Neuron (in vitro differentiated cells): ENCODE results near the gene OLR1.
A peak's percentile ranks its signal among the peaks of the same experiment; 100 is the strongest.

Experiments
- H2AFZ ChIP-seq: one replicate; pipeline ENCODE4 v1.6.1; 2013; ENCODE audit warnings: low read depth, mild to moderate bottlenecking, inconsistent platforms, low read length, moderate library complexity
- H3K27me3 ChIP-seq: one replicate; pipeline ENCODE4 v1.6.1; 2013; ENCODE audit warnings: low read length; ENCODE audit not compliant: insufficient read depth
- H3K36me3 ChIP-seq: one replicate; pipeline ENCODE4 v1.6.1; 2013; ENCODE audit warnings: low read length; ENCODE audit not compliant: insufficient read depth
- H3K4me1 ChIP-seq: one replicate; pipeline ENCODE4 v1.6.1; 2013; ENCODE audit warnings: low read length; ENCODE audit not compliant: insufficient read depth
- H3K4me3 ChIP-seq: 2 replicates; pipeline ENCODE4 v1.5.1; 2013; ENCODE audit warnings: mild to moderate bottlenecking, low read length, moderate library complexity
- H3K9me3 ChIP-seq: one replicate; pipeline ENCODE4 v1.6.1; 2013; ENCODE audit warnings: low read length

Gene OLR1

GRCh38 chr12:10158406-10158805, 13.5 kb downstream of the OLR1 start:
- H3K9me3 ChIP-seq = no peaks in the 10 kb centered on the region
- H3K36me3 ChIP-seq = no peaks in the 10 kb centered on the region
- H3K4me1 ChIP-seq = no peaks in the 10 kb centered on the region
- peaks cover 4% of the 10 kb centered on the region for H3K27me3 ChIP-seq
- no peak overlapping the region for H3K4me3 ChIP-seq
- no peak overlapping the region for H2AFZ ChIP-seq

- H3K4me1 ChIP-seq = no peaks in the 10 kb centered on the region
- no peaks in the 10 kb centered on the region for H3K9me3 ChIP-seq
- no peak overlapping the region for H2AFZ ChIP-seq
- H3K36me3 ChIP-seq = no peaks in the 10 kb centered on the region
- no peak overlapping the region for H3K4me3 ChIP-seq
- H3K27me3 ChIP-seq = peaks cover 4% of the 10 kb centered on the region
These were observed 16.0 kb downstream of the OLR1 start for GRCh38 chr12:10155966-10156365.

GRCh38 chr12:10154145-10154496, 17.8 kb downstream of the OLR1 start:
- H3K9me3 ChIP-seq = no peaks in the 10 kb centered on the region
- H2AFZ ChIP-seq = peak overlapping the region; percentile 87
- H3K4me1 ChIP-seq = no peaks in the 10 kb centered on the region
- peak overlapping the region; percentile 42 for H3K4me3 ChIP-seq
- no peaks in the 10 kb centered on the region for H3K36me3 ChIP-seq
- peaks cover 4% of the 10 kb centered on the region for H3K27me3 ChIP-seq

GRCh38 chr12:10153271-10154144, 18.4 kb downstream of the OLR1 start:
- Histone ChIP-seq H3K36me3 (no peaks in the 10 kb centered on the region), H3K4me1 (no peaks in the 10 kb centered on the region), H3K9me3 (no peaks in the 10 kb centered on the region), H2AFZ (peak overlapping the region; percentile 87), H3K27me3 (peaks cover 4% of the 10 kb centered on the region), H3K4me3 (peak overlapping the region; percentile 42)

- Histone ChIP-seq H3K4me3 (no peak overlapping the region), H3K27me3 (peaks cover 4% of the 10 kb centered on the region), H3K36me3 (no peaks in the 10 kb centered on the region), H3K9me3 (no peaks in the 10 kb centered on the region), H3K4me1 (no peaks in the 10 kb centered on the region), H2AFZ (no peak overlapping the region)
These were observed 20.3 kb downstream of the OLR1 start for GRCh38 chr12:10151621-10152020.

- no peaks in the 10 kb centered on the region for H3K27me3 ChIP-seq
- H3K9me3 ChIP-seq = no peaks in the 10 kb centered on the region
- no peak overlapping the region for H3K4me3 ChIP-seq
- H3K4me1 ChIP-seq = no peaks in the 10 kb centered on the region
- H2AFZ ChIP-seq = no peak overlapping the region
- H3K36me3 ChIP-seq = no peaks in the 10 kb centered on the region
These were observed 24.1 kb downstream of the OLR1 start for GRCh38 chr12:10147714-10148403.

GRCh38 chr12:10142976-10143589, 28.8 kb downstream of the OLR1 start:
- H3K27me3 ChIP-seq = no peaks in the 10 kb centered on the region
- no peak overlapping the region for H3K4me3 ChIP-seq
- no peak overlapping the region for H2AFZ ChIP-seq
- H3K4me1 ChIP-seq = no peaks in the 10 kb centered on the region
- no peaks in the 10 kb centered on the region for H3K36me3 ChIP-seq
- H3K9me3 ChIP-seq = no peaks in the 10 kb centered on the region

GRCh38 chr12:10140001-10140400, 31.9 kb downstream of the OLR1 start:
- Histone ChIP-seq H3K36me3 (no peaks in the 10 kb centered on the region), H3K27me3 (no peaks in the 10 kb centered on the region), H2AFZ (no peak overlapping the region), H3K4me3 (no peak overlapping the region), H3K4me1 (no peaks in the 10 kb centered on the region), H3K9me3 (no peaks in the 10 kb centered on the region)

GRCh38 chr12:10136637-10137205, 35.2 kb downstream of the OLR1 start:
- no peaks in the 10 kb centered on the region for H3K4me1 ChIP-seq
- H3K36me3 ChIP-seq = no peaks in the 10 kb centered on the region
- no peaks in the 10 kb centered on the region for H3K9me3 ChIP-seq
- H3K4me3 ChIP-seq = no peak overlapping the region
- H3K27me3 ChIP-seq = no peaks in the 10 kb centered on the region
- no peak overlapping the region for H2AFZ ChIP-seq

GRCh38 chr12:10135126-10135525, 36.8 kb downstream of the OLR1 start:
- no peak overlapping the region for H3K4me3 ChIP-seq
- no peaks in the 10 kb centered on the region for H3K4me1 ChIP-seq
- H3K36me3 ChIP-seq = no peaks in the 10 kb centered on the region
- no peaks in the 10 kb centered on the region for H3K9me3 ChIP-seq
- no peaks in the 10 kb centered on the region for H3K27me3 ChIP-seq
- no peak overlapping the region for H2AFZ ChIP-seq

GRCh38 chr12:10132850-10133370, 39.0 kb downstream of the OLR1 start:
- Histone ChIP-seq H3K4me1 (no peaks in the 10 kb centered on the region), H3K27me3 (peaks cover 2% of the 10 kb centered on the region), H3K4me3 (no peak overlapping the region), H3K9me3 (no peaks in the 10 kb centered on the region), H2AFZ (no peak overlapping the region), H3K36me3 (no peaks in the 10 kb centered on the region)

- no peak overlapping the region for H3K4me3 ChIP-seq
- H3K36me3 ChIP-seq = no peaks in the 10 kb centered on the region
- H2AFZ ChIP-seq = no peak overlapping the region
- H3K4me1 ChIP-seq = no peaks in the 10 kb centered on the region
- H3K9me3 ChIP-seq = no peaks in the 10 kb centered on the region
- peaks cover 2% of the 10 kb centered on the region for H3K27me3 ChIP-seq
These were observed 40.7 kb downstream of the OLR1 start for GRCh38 chr12:10131111-10131690.
